Caki2 (cell line): ENCODE data around the gene OSBPL5. TPM values are rescaled to one million over a fixed set of nuclear protein-coding genes. Genes with fewer than 3 reads are reported as not detected.
A peak's percentile ranks its signal among the peaks of the same experiment; 100 is the strongest.

Experiments
- DNase-seq: peaks from one replicate; pipeline ENCODE4 v3.0.0-alpha.2; 2015; ENCODE audit warnings: low read depth
- in situ Hi-C: cut with HindIII; loops from 2 replicates; pipeline ENCODE4 v1.10.0; 2016; ENCODE audit warnings: low sequenced_read_pairs, low pct_unique_long_range_greater_than_20kb, mixed read lengths
- total RNA-seq: library from RNA; depleted of rRNA; stranded (reverse); fragments of >200 nt; shearing (Covaris generic); gene quantifications from 2 replicates; pipeline ENCODE4 v1.2.3, GENCODE V29; 2014; ENCODE audit warnings: low replicate concordance

OSBPL5 gene
- total RNA-seq, 1 experiment from 2014 or later: 11.2 TPM

DNA sequence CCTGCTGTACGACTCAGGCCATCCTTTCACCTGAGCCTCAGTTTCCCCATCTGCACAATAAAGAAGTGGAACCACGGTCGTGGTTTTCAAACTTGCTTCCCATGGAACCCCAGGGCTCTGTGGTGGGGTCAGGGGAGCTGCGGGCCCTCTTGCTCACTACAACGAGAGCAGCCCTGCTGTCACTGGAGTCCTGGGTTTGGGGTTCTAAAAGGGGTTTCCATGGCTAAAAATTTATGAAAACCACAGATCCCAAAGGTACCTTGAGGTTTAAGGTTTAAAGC, 62.5 kb downstream of the OSBPL5 start:
- DNase-seq: no peak
- in situ Hi-C loops: no loop called here

DNA sequence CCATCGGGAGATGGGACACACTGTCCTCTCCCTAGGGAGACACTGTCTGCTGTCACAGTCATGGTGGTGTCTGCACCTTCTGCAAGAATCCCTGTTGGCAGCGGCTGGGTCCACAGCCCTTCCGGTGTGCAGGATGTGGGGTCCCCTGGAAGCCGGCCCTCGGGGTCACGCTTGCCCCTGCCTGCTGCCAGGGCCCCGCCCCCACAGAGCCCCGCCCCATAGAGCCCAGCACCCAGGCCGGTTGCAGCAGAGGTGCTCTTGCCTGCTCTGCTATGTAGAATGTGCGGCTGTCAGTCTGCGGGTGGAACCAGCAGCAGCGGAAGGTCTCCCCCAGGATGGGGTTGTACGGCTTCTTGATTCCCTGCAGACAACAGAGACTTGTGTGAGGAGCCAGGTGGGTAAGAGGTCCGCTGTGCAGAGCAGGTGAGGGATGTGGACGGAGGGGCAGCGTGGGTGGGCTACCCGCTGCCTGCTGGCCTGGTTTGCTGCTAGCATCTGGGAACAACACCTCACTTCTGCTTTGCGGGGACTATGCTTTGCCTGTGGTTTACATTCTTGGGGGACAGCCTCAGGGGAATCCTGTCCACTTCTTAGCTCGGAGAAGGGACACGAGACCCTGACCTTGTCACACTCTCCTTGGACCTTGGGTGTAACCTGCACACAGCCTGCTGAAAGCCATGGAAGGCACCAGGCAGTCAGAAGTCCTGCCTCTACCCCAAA, 63.0 kb downstream of the OSBPL5 start:
- in situ Hi-C loops: no loop called here
- no peak for DNase-seq

DNA sequence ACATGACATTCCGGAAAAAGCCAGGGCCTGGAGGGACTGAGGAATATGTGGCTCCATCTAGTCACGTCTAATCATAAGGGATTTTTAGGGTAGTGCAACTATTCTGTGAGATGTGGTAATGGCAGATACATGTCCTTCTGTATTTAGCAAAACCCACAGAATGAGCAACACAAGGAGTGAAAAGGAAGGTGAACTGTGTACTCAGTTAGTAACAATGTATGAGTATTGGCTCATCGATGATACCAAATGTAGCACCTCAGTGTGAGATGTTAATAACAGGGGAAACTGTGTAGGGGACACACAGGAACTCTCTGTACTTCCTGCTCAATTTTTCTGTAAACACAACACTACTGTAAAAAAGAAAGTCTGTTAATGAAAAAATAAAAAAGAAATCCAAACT, 65.9 kb downstream of the OSBPL5 start:
- in situ Hi-C loops: no loop called here
- DNase-seq: no peak

DNA sequence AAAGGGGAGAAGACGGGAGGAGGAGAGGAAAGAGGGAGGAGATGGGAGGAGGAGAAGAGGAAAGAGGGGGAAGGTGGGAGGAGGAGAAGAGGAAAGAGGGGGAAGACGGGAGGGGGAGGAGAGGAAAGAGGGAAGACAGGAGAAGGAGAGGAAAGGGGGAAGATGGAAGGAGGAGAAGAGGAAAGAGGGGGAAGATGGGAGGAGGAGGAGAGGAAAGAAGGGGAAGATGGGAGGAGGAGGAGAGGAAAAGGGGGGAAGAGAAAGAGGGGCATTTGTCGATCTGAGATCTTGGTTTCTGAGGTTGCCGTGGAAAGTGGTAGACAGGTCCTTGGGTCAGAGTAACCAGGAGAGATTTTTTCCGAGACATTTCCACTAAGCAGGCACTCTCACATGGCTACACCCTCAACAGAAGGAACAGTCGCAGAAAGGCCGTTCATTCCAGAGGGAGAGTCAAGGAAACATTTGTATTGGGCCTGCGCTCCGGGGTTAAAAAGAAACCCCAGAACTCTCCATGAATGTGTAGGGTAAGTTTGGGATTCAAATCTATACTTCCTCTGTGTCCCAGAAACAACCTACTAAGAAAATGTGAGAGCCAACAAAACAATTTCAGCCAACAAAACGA, 68.1 kb downstream of the OSBPL5 start:
- no peak for DNase-seq
- in situ Hi-C loops: no loop called here

DNA sequence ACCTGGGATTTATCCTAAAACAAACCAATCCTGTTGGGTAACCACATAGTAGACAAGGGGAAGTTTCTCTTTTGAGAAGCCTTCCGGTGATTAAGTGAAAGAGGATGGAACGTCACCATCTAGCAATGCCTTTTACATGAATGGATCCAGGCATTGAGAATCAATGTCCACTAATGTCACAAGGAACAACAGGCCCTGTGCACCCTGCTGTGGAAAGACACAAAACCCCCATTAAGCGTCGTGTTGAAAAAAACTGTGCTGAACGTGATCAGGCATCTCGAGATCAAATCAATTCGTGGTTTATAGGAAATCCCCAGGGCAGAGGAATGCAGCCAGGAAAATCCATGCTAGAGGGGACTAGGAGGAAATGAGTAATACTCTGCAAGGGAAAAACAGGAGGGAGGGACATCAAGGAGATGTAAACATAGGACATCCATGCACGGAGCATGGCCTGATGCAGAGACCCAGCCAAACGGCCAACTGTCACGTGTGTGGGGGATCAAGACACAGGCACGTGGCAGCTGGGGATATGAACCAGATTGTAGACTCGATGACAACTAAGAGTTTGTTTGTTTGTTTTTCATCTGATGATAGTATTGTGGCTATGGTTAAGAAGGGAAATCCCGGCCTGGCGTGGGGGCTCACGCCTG, 69.3 kb downstream of the OSBPL5 start:
- in situ Hi-C loops: no loop called here

DNA sequence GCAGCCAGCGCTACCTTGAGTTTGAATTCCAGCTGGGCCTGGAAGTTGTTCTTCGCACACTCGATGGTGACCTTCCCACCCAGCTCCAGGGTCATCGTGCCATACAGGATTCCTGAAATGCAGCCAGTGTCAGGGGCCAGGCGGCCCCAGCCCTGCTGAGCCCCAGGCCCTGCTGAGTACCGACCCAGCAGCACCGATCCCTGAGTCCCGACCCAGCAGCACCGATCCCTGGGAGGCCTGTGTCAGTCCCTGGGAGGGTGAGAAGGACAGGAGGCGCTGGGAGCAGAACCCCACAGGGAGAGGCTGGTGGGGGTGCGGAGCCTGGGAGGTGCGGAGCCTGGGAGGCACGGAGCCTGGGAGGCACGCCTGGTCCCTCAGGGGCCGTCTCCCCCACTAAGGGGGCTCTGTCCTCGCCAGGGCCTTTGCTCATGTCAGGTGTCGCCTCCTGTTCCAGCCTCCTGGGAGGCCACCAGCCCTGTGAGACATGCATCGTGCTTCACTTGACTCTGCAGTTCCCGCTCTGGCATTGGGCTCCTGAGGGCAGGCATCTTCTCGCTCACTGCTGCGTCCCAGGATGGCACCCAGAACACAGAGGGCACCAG, 70.8 kb downstream of the OSBPL5 start:
- in situ Hi-C loops: no loop called here
- no peak for DNase-seq

More for the DNA sequence above, 69.3 kb downstream of the OSBPL5 start:
- no peak for DNase-seq

DNA sequence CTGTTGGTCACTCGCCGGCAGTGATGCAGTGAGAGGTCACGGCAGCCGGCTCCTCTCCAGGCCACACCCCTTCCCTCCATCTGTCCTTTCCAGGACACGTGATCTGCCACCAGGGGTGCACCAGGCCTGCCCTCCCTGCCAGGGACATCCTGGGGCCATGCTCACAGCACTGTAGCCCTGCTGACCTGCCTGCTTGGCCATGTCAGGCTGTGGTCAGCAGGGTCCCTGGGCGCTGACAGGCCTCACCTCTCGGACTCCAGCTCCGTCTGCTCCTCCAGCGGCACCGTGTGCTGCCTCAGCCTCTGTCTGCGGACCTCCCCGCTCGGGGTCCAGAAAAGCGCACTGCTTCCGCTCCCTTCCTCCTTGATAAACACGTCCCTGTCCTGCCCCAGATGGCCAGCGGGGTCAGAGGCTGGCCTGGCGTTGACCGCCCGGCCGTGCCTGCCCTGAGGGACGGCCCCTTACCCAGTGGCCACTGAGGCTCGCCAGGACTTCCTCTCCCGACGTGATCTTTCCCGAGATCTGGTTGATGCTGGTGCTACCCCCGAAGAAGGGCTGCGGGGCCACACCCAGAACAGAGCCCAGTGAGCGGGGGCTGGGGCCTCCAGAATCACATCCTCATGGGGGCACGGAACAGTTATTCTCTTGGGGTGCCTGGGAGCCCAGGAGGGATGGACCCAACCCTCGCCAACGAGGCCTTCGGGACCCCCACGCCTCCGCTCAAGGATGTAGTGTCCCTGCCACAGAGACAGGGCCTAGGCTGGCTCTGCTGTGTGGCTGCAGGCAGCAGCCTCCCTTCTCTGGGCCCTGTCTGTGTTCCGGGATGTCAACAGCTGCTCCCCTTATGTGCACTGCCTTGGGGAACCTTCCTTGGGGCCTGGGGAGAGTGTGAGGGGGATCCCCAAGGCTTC, 71.6 kb downstream of the OSBPL5 start:
- in situ Hi-C loops: no loop called here
- DNase-seq: no peak

DNA sequence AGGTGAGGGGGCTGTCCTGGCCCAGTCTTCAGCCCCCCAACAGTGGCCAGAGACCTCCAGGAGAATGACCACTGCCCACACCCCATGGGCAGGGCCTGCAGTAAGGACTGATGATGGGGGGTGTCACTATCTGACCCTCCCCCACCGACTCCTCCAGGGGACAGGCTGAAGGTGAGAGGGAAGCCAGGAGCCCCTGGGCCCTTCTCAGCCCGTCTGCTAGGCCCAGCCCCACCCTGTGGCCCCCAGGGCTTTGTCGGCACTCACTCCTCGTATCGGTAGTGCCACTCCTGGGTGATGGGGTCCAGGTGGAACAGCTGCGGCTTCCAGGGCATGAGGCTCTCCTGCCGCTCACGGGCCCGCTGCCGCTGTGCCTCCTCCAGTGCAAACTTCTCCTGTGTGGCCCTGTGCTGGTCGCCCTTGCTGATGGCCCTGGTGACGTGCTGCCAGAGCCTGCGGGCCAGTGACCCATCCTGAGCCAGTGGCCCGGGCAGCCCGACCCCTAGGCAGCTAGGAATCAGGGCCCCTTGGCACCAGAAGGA, 72.4 kb downstream of the OSBPL5 start:
- in situ Hi-C loops: no loop called here
- no peak for DNase-seq

DNA sequence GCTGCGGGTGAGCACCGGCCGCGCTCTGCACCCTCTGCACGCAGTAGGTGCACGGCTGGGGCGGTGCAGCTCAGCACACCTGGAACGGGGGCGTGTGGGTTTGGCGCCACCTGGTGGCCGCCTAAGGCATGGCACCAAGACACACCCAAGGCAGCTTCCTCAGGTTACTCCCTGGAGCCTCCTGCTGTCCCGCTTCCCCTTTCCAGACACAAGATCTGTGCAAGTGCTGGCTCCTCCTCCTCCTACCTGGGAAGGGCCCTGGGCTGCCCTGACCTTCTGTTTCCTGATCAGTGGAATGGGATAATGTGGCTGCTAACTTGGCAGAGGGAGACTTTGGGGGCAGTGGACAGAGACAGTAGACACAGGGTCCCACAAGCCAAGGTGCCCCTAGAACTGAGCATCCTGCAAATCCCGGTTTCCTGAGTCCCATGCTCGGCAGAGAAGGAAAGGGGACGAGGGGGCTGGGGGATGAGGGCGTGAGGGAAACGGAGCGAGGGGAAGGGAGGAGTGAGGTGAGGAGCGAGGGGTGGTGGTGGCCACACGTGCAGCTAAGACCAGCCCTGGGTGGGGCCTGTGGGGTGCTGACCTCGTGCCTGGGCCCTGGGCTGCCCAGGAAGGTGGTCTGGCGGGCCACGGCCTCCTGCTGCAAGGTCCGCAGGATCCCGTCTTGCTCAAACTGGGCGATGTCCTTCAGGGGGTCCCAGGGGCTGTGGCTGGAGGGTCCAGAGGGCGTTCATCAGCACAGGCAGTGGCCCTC, 73.1 kb downstream of the OSBPL5 start:
- in situ Hi-C loops: no loop called here
- peak; percentile 66 for DNase-seq

DNA sequence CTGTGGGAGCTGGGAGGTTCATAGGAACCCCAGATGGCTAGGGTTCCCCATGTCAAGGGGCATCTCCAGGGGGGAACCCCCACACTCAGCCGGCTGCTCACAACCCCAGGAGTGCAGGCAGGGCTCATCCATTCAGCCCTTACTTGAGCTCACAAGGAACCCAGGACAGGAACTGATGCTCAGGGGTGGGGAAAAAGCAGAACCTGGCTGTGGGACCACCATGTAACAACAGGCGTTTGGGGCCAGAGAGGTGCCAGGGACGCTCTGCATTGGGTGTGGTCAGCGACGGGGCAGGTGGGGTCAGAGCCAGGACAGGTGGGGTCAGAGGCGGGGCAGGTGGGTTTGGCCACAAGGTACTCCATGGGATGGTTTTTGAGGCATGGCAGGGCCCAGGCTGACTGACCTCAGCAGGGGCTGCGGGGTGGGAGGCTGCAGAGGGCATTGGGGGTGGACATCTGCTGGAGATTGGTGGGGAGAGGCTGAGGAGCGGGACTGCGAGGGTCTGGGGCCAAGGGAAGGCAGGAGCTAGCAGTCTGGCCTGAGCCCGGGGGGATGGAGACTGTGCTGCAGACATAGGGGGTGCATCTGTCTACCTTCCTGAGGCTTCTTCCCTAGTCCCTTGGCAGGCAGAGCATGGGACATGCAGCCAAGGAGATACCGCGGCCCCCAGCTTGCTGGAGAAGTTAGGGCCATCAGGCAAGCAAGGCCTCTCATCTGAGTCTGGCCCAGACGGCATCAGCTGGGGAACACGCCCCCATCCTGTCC, 73.8 kb downstream of the OSBPL5 start:
- in situ Hi-C loops: no loop called here
- no peak for DNase-seq

DNA sequence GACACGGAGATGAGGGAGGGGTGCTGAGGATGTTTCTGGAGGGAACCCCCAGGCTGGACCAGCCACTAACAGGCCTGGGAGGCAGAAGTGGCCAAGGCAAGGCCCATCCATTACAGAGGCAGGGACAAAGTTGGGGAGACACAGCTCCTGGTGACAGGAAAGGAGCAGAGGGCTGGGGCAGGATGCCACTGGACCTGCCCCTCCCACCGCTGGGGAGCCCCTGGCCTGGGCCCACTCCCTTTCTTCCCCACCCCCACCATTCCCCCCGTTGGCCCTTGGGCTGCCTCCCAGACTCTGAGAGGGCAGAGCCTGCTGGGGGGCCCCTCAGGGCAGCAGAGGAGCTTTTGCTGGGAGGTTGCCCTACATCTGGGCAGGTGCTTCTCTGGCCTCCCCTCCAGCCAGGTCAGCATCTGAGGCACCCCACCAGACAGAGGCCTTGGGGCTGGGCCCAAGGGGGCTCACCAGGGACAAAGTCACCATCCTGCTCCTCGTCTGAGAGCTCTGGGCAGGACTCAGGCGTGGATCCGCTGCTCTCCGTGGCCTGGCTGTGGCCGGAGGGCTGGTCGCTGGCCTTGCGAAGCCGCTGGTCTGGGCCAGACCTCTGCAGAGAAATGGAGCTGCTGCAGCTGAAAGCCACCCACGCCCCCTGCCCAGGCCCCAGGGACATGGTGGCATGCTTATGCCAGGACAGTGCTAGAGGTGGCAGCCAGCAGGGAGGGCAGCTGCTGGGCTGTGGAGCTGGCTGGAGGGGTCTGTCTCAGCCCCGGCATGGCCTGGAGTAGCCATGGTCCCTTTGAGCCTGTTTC, 74.8 kb downstream of the OSBPL5 start:
- no peak for DNase-seq
- in situ Hi-C loops: no loop called here

DNA sequence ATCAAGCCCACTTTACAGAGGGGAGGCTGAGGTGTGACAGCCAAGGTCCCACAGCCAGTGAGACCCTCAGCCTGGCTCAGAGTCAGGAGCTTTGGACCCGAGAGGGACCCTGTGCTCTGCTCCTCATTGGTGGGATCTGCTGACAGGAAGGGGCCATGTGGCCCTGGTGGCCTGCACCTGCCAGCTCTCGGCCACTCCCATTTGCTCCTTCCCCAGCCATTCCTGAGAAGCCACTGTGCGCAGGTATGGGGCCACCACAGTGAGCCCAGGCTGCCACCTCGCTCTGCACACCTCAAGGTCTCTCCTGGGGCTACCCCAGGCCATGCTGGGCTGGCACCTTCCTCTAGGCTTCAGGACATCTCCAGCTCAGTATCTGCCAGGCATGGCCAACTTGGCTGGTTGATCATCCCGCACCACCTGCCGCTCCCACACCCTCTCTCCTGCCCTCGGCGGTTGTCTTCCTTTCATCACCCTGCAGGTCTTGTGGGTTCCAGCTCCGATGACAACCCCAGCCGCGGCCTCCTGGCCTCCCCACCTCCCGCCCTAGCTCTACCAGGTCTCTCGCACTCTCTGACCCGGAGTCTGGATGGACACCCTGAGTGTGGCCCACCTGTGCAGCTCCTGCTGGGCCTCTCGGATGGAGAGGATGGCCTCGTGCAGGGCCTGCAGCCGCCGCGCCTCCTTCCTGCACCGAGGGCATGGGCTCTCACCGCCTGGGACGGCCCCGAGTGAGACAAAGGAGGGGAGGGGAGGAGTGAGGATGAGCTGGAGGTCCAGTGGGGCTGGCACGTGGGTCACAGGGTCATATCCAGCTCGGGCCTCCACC, 75.7 kb downstream of the OSBPL5 start:
- in situ Hi-C loops: no loop called here
- no peak for DNase-seq

DNA sequence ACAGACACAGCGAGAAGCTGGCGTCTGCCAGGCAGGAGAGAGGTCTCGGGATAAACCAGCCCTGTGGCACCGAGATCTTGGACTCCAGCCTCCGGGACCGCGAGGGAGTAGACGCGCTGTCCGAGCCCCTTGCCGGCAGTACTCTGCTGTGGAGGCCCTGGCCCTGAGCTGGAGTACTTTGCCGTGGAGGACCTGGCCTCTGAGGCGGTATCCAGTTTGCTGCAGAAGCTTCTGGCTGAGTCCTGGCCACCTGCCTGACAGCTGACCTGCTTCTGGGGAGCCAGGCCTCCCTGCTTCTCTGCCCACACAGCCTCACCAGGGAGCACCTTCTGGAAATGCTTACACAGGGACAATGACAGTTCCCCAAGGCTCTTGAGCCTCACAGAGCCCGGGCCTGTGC, 76.3 kb downstream of the OSBPL5 start:
- in situ Hi-C loops: no loop called here
- no peak for DNase-seq

DNA sequence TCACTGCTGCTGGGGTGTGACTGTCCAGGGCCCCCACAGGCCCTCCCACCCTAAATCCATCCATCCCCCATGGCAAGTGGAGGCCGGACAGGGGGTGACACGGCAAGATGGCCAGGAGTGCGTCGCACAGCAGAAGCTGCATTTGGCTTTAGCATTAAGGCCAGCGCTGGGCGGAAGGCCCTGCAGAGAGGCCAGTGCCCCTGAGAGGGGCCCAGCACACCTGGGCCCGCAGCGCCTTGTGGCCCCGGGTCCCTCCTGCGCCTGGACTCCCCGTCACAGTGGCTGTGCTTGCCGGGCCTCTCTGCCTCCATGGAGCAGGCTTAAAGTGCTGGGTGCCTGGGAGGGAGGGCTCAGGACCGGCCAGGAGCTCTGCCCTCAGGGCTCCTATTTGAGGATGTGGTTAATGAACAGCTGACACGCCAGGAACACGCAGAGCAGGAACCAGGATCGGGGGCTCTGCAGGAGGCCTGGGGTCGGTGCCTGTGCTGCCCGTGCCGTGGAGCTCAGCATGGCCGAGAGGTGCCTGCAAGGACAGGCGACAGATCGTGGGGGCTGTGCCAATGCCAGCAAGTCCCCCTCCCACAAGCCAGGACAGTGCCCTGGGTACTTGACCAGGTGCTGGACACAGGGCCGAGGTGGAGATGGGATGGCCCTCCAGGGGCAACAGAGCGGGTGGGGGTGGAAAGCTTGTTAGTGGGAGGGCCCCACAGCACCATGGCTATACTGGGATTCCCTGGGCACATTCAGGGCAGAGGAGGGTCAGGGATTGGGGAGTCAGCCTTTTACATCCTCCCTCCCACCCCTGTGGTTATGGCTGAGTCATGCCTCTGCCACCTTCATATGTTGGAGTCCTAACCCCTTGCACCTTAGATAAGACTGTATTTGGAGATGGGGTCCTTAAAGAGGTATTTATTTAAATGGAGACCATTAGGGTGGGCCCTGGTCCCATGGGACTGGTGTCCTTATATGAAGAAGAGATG, 77.0 kb downstream of the OSBPL5 start:
- no peak for DNase-seq
- in situ Hi-C loops: no loop called here
